ENCODE measurements around the gene ATG4B. TPM values are rescaled to one million over a fixed set of nuclear protein-coding genes. Genes with fewer than 3 reads are reported as not detected.

ATG4B gene
- total and polyA plus RNA-seq, 9 of the 15 experiments (the other 6 are each of a cell fraction or from before 2014, with no cell fraction given): 5.9 to 58.8 (median 35.6) TPM

DNA sequence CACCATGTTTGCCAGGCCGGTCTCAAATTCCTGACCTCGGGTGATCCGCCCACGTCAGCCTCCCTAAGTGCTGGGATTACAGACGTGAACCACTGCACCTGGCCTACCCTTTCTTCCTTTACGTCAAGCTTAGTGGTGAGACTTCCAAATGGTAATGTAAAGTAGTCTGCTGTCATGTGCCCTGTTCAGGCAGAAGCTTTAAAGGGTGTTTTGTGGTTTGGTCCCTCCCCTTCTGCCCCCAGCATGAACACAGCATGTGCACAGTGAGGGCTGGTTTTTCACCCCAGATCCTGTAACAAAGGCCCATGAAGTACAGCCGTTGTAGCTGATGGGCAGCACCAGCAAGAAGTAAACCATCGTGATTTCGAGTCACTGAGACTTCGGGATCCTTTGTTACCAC, 51.8 kb downstream of the ATG4B start:
- H3K4me2 ChIP-seq (ENCODE audit: insufficient read depth, low read length): no peak overlapping the region
- ATAC-seq (no peak), DNase-seq (ENCODE audit: extremely low read depth in 1 of 4, low spot score in 3 of 4) (no peak), FAIRE-seq (peak; percentile 49)
- H2AFZ ChIP-seq (ENCODE audit: low read depth, low read length): no peak overlapping the region
- no peaks in the 10 kb centered on the region for H3K27me3 ChIP-seq (ENCODE audit: control insufficient read depth in 2 of 2, insufficient read depth in 2 of 2, low read length in 2 of 2)
- in situ Hi-C loops (cut with MboI) (no loop called here), intact Hi-C loops (cut with micrococcal nuclease) (loop anchor here (5.0 kb wide), 1 partner anchor 43 kb away; the partner anchor contains the start of gene D2HGDH)
- H3K9me3 ChIP-seq (replicated peaks; ENCODE audit: control insufficient read depth, insufficient read depth, low read depth, low read length): no peaks in the 10 kb centered on the region
- H3K36me3 ChIP-seq (ENCODE audit: control insufficient read depth, insufficient read depth, low read length): peaks cover 39% of the 10 kb centered on the region
- BruUV-seq (replicated peaks): no TSS peak
- no peak for TF ChIP-seq MAX (CRISPR knock-in tag; IDR thresholded peaks at IDR 0.05)
- TF ChIP-seq PHF21A (IDR thresholded peaks at IDR 0.05; ENCODE audit: borderline replicate concordance, low read depth): no peak
- no peak for TF ChIP-seq POLR3A (IDR thresholded peaks at IDR 0.05; ENCODE audit: borderline replicate concordance, extremely low read depth, insufficient read depth, insufficient read length)
- TF ChIP-seq GTF2F1 (IDR thresholded peaks at IDR 0.05; ENCODE audit: low read depth, low read length): no peak
- TF ChIP-seq ZBTB17 (CRISPR knock-in tag; IDR thresholded peaks at IDR 0.05): no peak
- TF ChIP-seq ELK1 (CRISPR knock-in tag; IDR thresholded peaks at IDR 0.05): no peak
- TF ChIP-seq TEAD1 (CRISPR knock-in tag; IDR thresholded peaks at IDR 0.05): no peak
- no peak for TF ChIP-seq POLR3G (IDR thresholded peaks at IDR 0.05; ENCODE audit: extremely low read depth, insufficient read length, insufficient replicate concordance)
- TF ChIP-seq, protein P1, sequence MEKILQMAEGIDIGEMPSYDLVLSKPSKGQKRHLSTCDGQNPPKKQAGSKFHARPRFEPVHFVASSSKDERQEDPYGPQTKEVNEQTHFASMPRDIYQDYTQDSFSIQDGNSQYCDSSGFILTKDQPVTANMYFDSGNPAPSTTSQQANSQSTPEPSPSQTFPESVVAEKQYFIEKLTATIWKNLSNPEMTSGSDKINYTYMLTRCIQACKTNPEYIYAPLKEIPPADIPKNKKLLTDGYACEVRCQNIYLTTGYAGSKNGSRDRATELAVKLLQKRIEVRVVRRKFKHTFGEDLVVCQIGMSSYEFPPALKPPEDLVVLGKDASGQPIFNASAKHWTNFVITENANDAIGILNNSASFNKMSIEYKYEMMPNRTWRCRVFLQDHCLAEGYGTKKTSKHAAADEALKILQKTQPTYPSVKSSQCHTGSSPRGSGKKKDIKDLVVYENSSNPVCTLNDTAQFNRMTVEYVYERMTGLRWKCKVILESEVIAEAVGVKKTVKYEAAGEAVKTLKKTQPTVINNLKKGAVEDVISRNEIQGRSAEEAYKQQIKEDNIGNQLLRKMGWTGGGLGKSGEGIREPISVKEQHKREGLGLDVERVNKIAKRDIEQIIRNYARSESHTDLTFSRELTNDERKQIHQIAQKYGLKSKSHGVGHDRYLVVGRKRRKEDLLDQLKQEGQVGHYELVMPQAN (IDR thresholded peaks at IDR 0.05; ENCODE audit: borderline replicate concordance): no peak
- no peak for TF ChIP-seq ZNF133 (CRISPR knock-in tag; IDR thresholded peaks at IDR 0.05)
- TF ChIP-seq, protein P2, sequence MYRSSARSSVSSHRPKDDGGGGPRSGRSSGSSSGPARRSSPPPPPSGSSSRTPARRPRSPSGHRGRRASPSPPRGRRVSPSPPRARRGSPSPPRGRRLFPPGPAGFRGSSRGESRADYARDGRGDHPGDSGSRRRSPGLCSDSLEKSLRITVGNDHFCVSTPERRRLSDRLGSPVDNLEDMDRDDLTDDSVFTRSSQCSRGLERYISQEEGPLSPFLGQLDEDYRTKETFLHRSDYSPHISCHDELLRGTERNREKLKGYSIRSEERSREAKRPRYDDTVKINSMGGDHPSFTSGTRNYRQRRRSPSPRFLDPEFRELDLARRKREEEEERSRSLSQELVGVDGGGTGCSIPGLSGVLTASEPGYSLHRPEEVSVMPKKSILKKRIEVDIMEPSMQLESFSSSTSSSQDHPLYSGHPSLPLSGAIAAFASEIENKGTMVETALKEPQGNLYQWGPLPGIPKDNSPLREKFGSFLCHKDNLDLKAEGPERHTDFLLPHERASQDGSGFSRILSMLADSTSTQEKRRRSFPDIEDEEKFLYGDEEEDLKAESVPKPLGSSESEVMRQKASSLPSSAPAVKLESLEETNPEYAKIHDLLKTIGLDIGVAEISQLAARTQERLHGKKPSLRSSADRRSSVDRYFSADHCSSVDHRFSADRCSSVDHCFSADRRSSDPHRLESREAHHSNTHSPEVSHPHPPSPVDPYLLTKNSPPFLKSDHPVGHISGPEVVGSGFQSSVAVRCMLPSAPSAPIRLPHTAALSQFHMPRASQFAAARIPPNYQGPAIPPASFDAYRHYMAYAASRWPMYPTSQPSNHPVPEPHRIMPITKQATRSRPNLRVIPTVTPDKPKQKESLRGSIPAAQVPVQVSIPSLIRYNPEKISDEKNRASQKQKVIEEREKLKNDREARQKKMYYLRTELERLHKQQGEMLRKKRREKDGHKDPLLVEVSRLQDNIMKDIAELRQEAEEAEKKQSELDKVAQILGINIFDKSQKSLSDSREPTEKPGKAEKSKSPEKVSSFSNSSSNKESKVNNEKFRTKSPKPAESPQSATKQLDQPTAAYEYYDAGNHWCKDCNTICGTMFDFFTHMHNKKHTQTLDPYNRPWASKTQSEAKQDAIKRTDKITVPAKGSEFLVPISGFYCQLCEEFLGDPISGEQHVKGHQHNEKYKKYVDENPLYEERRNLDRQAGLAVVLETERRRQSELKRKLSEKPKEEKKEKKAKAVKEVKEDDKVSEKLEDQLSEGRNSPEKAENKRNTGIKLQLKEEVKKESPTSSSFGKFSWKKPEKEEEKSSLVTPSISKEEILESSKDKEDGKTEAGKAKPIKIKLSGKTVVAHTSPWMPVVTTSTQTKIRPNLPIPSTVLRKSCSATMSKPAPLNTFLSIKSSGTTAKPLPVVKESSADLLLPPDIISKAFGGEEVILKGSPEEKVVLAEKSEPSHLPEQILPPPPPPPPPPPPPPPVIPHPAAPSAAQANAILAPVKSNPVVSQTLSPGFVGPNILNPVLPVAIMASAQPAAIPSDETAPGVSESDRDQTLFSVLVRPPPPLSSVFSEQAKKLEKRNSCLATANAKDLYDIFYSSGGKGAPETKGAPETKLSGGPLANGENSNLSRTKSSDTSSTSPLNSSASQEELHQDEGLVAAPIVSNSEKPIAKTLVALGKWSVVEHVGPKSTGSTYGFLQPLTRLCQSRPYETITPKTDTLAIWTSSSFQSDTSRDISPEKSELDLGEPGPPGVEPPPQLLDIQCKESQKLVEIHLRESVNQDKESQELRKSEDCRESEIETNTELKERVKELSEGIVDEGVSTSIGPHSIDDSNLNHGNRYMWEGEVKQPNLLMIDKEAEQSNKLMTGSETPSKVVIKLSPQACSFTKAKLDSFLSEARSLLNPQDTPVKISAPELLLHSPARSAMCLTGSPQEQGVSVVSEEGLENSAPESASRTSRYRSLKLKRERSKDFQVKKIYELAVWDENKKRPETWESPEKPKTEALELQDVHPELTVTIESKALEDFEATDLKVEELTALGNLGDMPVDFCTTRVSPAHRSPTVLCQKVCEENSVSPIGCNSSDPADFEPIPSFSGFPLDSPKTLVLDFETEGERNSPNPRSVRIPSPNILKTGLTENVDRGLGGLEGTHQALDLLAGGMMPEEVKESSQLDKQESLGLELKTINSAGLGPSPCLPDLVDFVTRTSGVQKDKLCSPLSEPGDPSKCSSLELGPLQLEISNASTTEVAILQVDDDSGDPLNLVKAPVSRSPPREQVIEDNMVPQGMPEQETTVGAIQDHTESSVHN (IDR thresholded peaks at IDR 0.05; ENCODE audit: borderline replicate concordance in 1 of 2, low read depth in 1 of 2): no peak
- no peak overlapping the region for H3K9ac ChIP-seq (ENCODE audit: insufficient read depth in 1 of 2, low read depth in 2 of 2, low read length in 2 of 2)
- CTCF ChIA-PET (ENCODE audit: low intra/inter-chr PET ratio): no interaction called here
- POLR2A ChIA-PET: interaction anchor here (2.1 kb wide), 1 partner anchor 12 kb away, joined by 16 read pairs; the partner anchor contains the start of gene ING5
- no peaks in the 10 kb centered on the region for H4K20me1 ChIP-seq (replicated peaks; ENCODE audit: control insufficient read depth, insufficient read depth, low read length)
- peaks cover 4 to 11% of the 10 kb centered on the region in 2 experiments; a peak in 4 of 5 replicates for H3K4me1 ChIP-seq (replicated peaks in 1 of 2; ENCODE audit: control insufficient read depth in 2 of 2, insufficient read depth in 2 of 2, low read length in 2 of 2)
- no peaks in the 10 kb centered on the region for H3K9me1 ChIP-seq (ENCODE audit: control insufficient read depth, insufficient read depth, low read length)
- 91% methylated on average over 5 of the region's 10 CpGs for whole genome bisulfite sequencing (ENCODE audit: insufficient coverage, low coverage, missing lambda C conversion rate)
- H3K79me2 ChIP-seq (ENCODE audit: control insufficient read depth, insufficient read depth, low read length): peaks cover 39% of the 10 kb centered on the region
- no peak overlapping the region for H3K4me3 ChIP-seq
- no peak overlapping the region for H3K27ac ChIP-seq (ENCODE audit: extremely low read depth, low read depth, low read length)
